ENCODE data around the gene COL24A1.

Gene COL24A1

DNA sequence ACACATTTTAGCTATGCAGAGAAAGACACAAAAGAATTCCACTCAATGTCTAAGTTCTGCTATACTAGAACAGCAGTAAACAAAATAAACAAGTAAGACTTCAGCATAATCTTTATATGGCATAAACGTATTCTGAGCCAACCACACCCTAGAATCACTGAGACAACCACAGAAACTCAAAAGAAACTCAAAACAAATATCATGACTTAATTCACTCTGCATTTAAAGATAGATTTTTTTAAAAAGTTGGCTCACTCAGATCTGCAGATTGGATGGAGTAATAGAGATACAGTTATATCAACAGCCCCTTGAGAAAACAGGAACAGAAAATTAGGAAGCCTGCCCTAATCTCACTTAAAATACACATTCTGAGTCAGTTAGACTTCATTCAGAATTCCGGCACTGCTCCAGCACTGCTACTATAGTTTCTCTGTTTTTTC is 95.0 kb downstream of the COL24A1 start:
- DNase-seq (ENCODE audit: extremely low read depth, low read depth) = no peak
- TF ChIP-seq CTCF (IDR thresholded peaks at IDR 0.05; ENCODE audit: low read depth, low read length, missing control alignments) = no peak
- no peak overlapping the region for H3K4me3 ChIP-seq (replicated peaks; ENCODE audit: low read depth, low read length)

DNA sequence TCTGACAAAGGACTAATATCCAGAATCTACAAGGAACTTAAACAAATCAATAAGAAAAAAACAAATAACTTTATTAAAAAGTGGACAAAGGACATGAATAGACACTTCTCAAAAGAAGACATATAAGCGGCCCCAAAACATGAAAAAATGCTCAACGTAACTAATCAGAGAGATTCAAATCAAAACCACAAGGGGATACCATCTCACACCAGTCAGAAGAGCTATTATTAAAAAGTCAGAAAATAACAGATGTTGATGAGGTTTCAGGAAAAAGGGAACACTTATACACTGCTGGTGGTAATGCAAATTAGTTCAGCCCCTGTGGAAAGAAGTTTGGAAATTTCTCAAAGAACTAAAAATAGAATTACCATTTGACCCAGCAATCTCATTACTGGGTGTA is 102.2 kb downstream of the COL24A1 start:
- TF ChIP-seq CTCF (IDR thresholded peaks at IDR 0.05; ENCODE audit: low read depth, low read length, missing control alignments) = no peak
- no peak overlapping the region for H3K4me3 ChIP-seq (replicated peaks; ENCODE audit: low read depth, low read length)
- no peak for DNase-seq (ENCODE audit: extremely low read depth, low read depth)

GRCh38 chr1:86052948-86053698 is 103.4 kb downstream of the COL24A1 start:
- no peak overlapping the region for H3K4me3 ChIP-seq (replicated peaks; ENCODE audit: low read depth, low read length)
- no peak for TF ChIP-seq CTCF (IDR thresholded peaks at IDR 0.05; ENCODE audit: low read depth, low read length, missing control alignments)
- no peak for DNase-seq (ENCODE audit: extremely low read depth, low read depth)

GRCh38 chr1:86035101-86035500 is 121.5 kb downstream of the COL24A1 start:
- DNase-seq (ENCODE audit: extremely low read depth, low read depth) = no peak
- TF ChIP-seq CTCF (IDR thresholded peaks at IDR 0.05; ENCODE audit: low read depth, low read length, missing control alignments) = no peak
- H3K4me3 ChIP-seq (replicated peaks; ENCODE audit: low read depth, low read length) = no peak overlapping the region

GRCh38 chr1:86030180-86030579 is 126.4 kb downstream of the COL24A1 start:
- no peak for TF ChIP-seq CTCF (IDR thresholded peaks at IDR 0.05; ENCODE audit: low read depth, low read length, missing control alignments)
- no peak for DNase-seq (ENCODE audit: extremely low read depth, low read depth)
- H3K4me3 ChIP-seq (replicated peaks; ENCODE audit: low read depth, low read length) = no peak overlapping the region

- no peak for DNase-seq (ENCODE audit: extremely low read depth, low read depth)
- no peak overlapping the region for H3K4me3 ChIP-seq (replicated peaks; ENCODE audit: low read depth, low read length)
- TF ChIP-seq CTCF (IDR thresholded peaks at IDR 0.05; ENCODE audit: low read depth, low read length, missing control alignments) = peak; percentile 83
Measured at GRCh38 chr1:86018283-86018923, 138.2 kb downstream of the COL24A1 start.
